GM23338 (cell line): ENCODE results near the gene ATCAY. TPM values are rescaled to one million over a fixed set of nuclear protein-coding genes. Genes with fewer than 3 reads are reported as not detected.

Experiments
- ATAC-seq: fragments of 200-7000 bp; cut with Tn5 transposase; 3 replicates; pipeline ENCODE4 v1.9.1; 2020
- DNase-seq: peaks from one replicate; pipeline ENCODE4 v3.0.0-alpha.2; 2015; ENCODE audit warnings: low spot score
- H2AFZ ChIP-seq: fragments of 200-600 bp; sonication (generic); 2 replicates; pipeline ENCODE4 v1.8.0; 2016; ENCODE audit warnings: antibody characterized with exemption, mild to moderate bottlenecking, moderate library complexity
- H3F3A ChIP-seq: fragments of 200-600 bp; sonication (generic); replicated peaks from 2 replicates; pipeline ENCODE4 v1.8.0; 2017; ENCODE audit warnings: antibody characterized with exemption, mixed run types, low read depth
- H3K27ac ChIP-seq: fragments of 200-600 bp; sonication (generic); 2 replicates; pipeline ENCODE4 v1.6.1; 2016; ENCODE audit warnings: low read depth
- H3K27me3 ChIP-seq: fragments of 200-600 bp; sonication (generic); 2 replicates; pipeline ENCODE4 v1.8.0; 2016; ENCODE audit warnings: mild to moderate bottlenecking, mixed run types, moderate library complexity; ENCODE audit not compliant: insufficient read depth
- H3K36me3 ChIP-seq: fragments of 200-600 bp; sonication (generic); 2 replicates; pipeline ENCODE4 v1.8.0; 2016; ENCODE audit warnings: mild to moderate bottlenecking; ENCODE audit not compliant: insufficient read depth
- H3K4me1 ChIP-seq: fragments of 200-600 bp; sonication (generic); 2 replicates; pipeline ENCODE4 v1.8.0; 2016; ENCODE audit warnings: mild to moderate bottlenecking, moderate library complexity; ENCODE audit not compliant: insufficient read depth
- H3K4me2 ChIP-seq: fragments of 200-600 bp; sonication (generic); 2 replicates; pipeline ENCODE4 v1.7.1; 2017; ENCODE audit warnings: mixed run types
- H3K4me3 ChIP-seq: fragments of 200-600 bp; sonication (generic); 2 replicates; pipeline ENCODE4 v1.6.1; 2016; ENCODE audit warnings: mixed run types
- H3K79me2 ChIP-seq: fragments of 200-600 bp; sonication (generic); replicated peaks from 2 replicates; pipeline ENCODE4 v1.8.0; 2017; ENCODE audit warnings: mild to moderate bottlenecking; ENCODE audit not compliant: insufficient read depth
- H3K9me2 ChIP-seq: fragments of 200-600 bp; sonication (generic); 2 replicates; pipeline ENCODE4 v1.8.0; 2017; ENCODE audit not compliant: insufficient read depth
- H4K20me1 ChIP-seq: fragments of 200-600 bp; sonication (generic); replicated peaks from 2 replicates; pipeline ENCODE4 v1.8.0; 2017; ENCODE audit warnings: mild to moderate bottlenecking; ENCODE audit not compliant: insufficient read depth
- H3K27ac Mint-ChIP-seq: 2 replicates; pipeline ENCODE4 v1.8.0; 2020; ENCODE audit warnings: inconsistent platforms, mild to moderate bottlenecking, moderate library complexity, mixed read lengths
- H3K27me3 Mint-ChIP-seq: 3 replicates; pipeline ENCODE4 v1.8.0; 2022; ENCODE audit warnings: low read depth, mild to moderate bottlenecking, moderate library complexity, mixed read lengths, inconsistent platforms; ENCODE audit not compliant: insufficient read depth, poor library complexity
- H3K36me3 Mint-ChIP-seq: 3 replicates; pipeline ENCODE4 v1.8.0; 2021; ENCODE audit warnings: low read depth, mild to moderate bottlenecking, inconsistent platforms, moderate library complexity, mixed read lengths
- H3K4me1 Mint-ChIP-seq: 3 replicates; pipeline ENCODE4 v1.8.0; 2020; ENCODE audit warnings: mild to moderate bottlenecking, inconsistent platforms, mixed read lengths
- H3K4me3 Mint-ChIP-seq: 3 replicates; pipeline ENCODE4 v1.8.0; 2021; ENCODE audit warnings: moderate library complexity, mild to moderate bottlenecking, inconsistent platforms, mixed read lengths
- H3K9me3 Mint-ChIP-seq: 3 replicates; pipeline ENCODE4 v1.8.0; 2020; ENCODE audit warnings: moderate library complexity, mild to moderate bottlenecking, inconsistent platforms, mixed read lengths
- CREB1 ChIP-seq: fragments of 250-450 bp; sonication (Bioruptor Pico); IDR thresholded peaks from 2 replicates; pipeline ENCODE4 v1.5.0; 2020; ENCODE audit warnings: low read depth, mild to moderate bottlenecking, moderate library complexity
- CTCF ChIP-seq, 2 experiments: fragments of 200-600 bp in 1 of 2; sonication (generic) in 1 of 2; conservative IDR thresholded peaks; 2 replicates each; pipeline versions ENCODE4 v1.5.1 to v1.6.1; 2016 to 2017; ENCODE audit warnings: antibody characterized with exemption in 2 of 2, low read depth in 2 of 2, mild to moderate bottlenecking in 2 of 2, moderate library complexity in 1 of 2
- ETS1 ChIP-seq: IDR thresholded peaks from 2 replicates; pipeline ENCODE4 v1.6.1; 2016; ENCODE audit warnings: antibody characterized with exemption
- EZH2 ChIP-seq: fragments of 200-600 bp; sonication (generic); IDR thresholded peaks from one replicate; pipeline ENCODE4 v1.8.0; 2017; ENCODE audit warnings: antibody characterized with exemption, mild to moderate bottlenecking, low read depth; ENCODE audit not compliant: unreplicated experiment
- EZH2phosphoT487 ChIP-seq: fragments of 200-600 bp; sonication (generic); IDR thresholded peaks from one replicate; pipeline ENCODE4 v1.8.1; 2018; ENCODE audit warnings: antibody characterized with exemption; ENCODE audit not compliant: unreplicated experiment
- JUNB ChIP-seq: IDR thresholded peaks from one replicate; pipeline ENCODE4 v1.6.1; 2016; ENCODE audit warnings: antibody characterized with exemption; ENCODE audit not compliant: unreplicated experiment
- NANOG ChIP-seq: IDR thresholded peaks from 2 replicates; pipeline ENCODE4 v1.6.1; 2016; ENCODE audit warnings: antibody characterized with exemption, borderline replicate concordance
- POLR2AphosphoS5 ChIP-seq: IDR thresholded peaks from 2 replicates; pipeline ENCODE4 v1.6.1; 2016; ENCODE audit warnings: antibody characterized with exemption, low read depth
- REST ChIP-seq: IDR thresholded peaks from one replicate; pipeline ENCODE4 v1.6.1; 2018; ENCODE audit warnings: antibody characterized with exemption; ENCODE audit not compliant: unreplicated experiment
- STAT1 ChIP-seq: IDR thresholded peaks from one replicate; pipeline ENCODE4 v1.6.1; 2016; ENCODE audit warnings: antibody characterized with exemption; ENCODE audit not compliant: unreplicated experiment
- ZNF114 ChIP-seq: fragments of 250-450 bp; sonication (Bioruptor Pico); IDR thresholded peaks from 2 replicates; pipeline ENCODE4 v1.5.0; 2020; ENCODE audit warnings: mild to moderate bottlenecking, moderate library complexity
- ZNF331 ChIP-seq: fragments of 250-450 bp; sonication (Bioruptor Pico); IDR thresholded peaks from 2 replicates; pipeline ENCODE4 v1.5.0; 2020; ENCODE audit warnings: low read depth, mild to moderate bottlenecking, moderate library complexity
- ZNF462 ChIP-seq: fragments of 250-450 bp; sonication (Bioruptor Pico); IDR thresholded peaks from 2 replicates; pipeline ENCODE4 v1.5.0; 2020; ENCODE audit warnings: mild to moderate bottlenecking, moderate library complexity
- polyA plus RNA-seq: library from polyadenylated mRNA; unstranded; fragments of >200 nt; fragmentation: Nextera tagmentation; extraction: Ambion mirVana; gene quantifications from 2 replicates; pipeline ENCODE4 v1.2.1, GENCODE V29; 2016
- total RNA-seq: library from RNA; depleted of rRNA; stranded (reverse); fragments of >200 nt; shearing (Covaris generic); gene quantifications from 2 replicates; pipeline ENCODE4 v1.2.3, GENCODE V29; 2014

The ATCAY gene
- total and polyA plus RNA-seq, 2 experiments from 2014 or later = 16.9 to 45.7 TPM

GRCh38 chr19:3910105-3910504 is 29.6 kb downstream of the ATCAY start:
- Mint-ChIP-seq H3K36me3 (peaks cover 45% of the 10 kb centered on the region), H3K9me3 (peaks cover 19% of the 10 kb centered on the region), H3K27ac (no peak overlapping the region), H3K4me3 (no peak overlapping the region), H3K27me3 (peaks cover 3% of the 10 kb centered on the region), H3K4me1 (no peaks in the 10 kb centered on the region)
- Histone ChIP-seq H2AFZ (no peak overlapping the region), H3K4me1 (no peaks in the 10 kb centered on the region), H3K27ac (no peak overlapping the region), H3K36me3 (peaks cover 20% of the 10 kb centered on the region), H4K20me1 (no peaks in the 10 kb centered on the region; the same call in 1 of the 2 replicates), H3F3A (no peaks in the 10 kb centered on the region), H3K4me2 (no peak overlapping the region), H3K27me3 (no peaks in the 10 kb centered on the region), H3K4me3 (no peak overlapping the region), H3K9me2 (no peaks in the 10 kb centered on the region), H3K79me2 (no peaks in the 10 kb centered on the region)
- no peak for ATAC-seq
- TF ChIP-seq REST (no peak), NANOG (no peak), EZH2 (no peak), STAT1 (no peak), ZNF114 (CRISPR knock-in tag) (no peak), CREB1 (no peak), JUNB (no peak), ETS1 (no peak), CTCF (conservative IDR thresholded peaks at IDR 0.05; ENCODE audit: low read depth in 2 of 2) (no peak), ZNF462 (CRISPR knock-in tag) (no peak), POLR2AphosphoS5 (no peak), ZNF331 (no peak), EZH2phosphoT487 (no peak)
- no peak for DNase-seq
